Measurements from ENCODE around the gene GNAS. TPM values are rescaled to one million over a fixed set of nuclear protein-coding genes. Genes with fewer than 3 reads are reported as not detected.

GNAS gene
- total and polyA plus RNA-seq, 10 of the 15 experiments (the other 5 are each of a cell fraction or from before 2014, with no cell fraction given) = 209 to 950 (median 394) TPM

DNA sequence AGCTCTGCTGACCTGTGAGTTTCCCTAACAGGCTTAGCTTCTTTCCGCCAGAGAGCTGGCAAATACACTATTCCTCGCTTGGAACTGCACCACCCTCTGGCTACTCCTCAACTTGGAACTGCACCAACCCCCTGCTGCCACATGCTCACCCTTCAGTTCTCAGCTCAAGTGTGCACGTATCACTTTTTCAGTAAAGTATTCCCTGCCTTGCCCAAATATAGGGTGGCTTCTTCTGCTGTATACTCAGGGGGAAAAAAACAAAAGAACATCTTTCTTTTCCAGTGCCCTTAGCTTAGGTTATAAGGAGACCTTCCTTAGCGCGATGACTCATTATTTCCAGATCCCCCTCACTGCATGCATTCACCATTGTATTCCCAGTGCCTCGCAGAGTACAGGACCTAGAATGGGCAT lies 23.0 kb upstream of the GNAS start (continued):
- TF ChIP-seq, protein P1, sequence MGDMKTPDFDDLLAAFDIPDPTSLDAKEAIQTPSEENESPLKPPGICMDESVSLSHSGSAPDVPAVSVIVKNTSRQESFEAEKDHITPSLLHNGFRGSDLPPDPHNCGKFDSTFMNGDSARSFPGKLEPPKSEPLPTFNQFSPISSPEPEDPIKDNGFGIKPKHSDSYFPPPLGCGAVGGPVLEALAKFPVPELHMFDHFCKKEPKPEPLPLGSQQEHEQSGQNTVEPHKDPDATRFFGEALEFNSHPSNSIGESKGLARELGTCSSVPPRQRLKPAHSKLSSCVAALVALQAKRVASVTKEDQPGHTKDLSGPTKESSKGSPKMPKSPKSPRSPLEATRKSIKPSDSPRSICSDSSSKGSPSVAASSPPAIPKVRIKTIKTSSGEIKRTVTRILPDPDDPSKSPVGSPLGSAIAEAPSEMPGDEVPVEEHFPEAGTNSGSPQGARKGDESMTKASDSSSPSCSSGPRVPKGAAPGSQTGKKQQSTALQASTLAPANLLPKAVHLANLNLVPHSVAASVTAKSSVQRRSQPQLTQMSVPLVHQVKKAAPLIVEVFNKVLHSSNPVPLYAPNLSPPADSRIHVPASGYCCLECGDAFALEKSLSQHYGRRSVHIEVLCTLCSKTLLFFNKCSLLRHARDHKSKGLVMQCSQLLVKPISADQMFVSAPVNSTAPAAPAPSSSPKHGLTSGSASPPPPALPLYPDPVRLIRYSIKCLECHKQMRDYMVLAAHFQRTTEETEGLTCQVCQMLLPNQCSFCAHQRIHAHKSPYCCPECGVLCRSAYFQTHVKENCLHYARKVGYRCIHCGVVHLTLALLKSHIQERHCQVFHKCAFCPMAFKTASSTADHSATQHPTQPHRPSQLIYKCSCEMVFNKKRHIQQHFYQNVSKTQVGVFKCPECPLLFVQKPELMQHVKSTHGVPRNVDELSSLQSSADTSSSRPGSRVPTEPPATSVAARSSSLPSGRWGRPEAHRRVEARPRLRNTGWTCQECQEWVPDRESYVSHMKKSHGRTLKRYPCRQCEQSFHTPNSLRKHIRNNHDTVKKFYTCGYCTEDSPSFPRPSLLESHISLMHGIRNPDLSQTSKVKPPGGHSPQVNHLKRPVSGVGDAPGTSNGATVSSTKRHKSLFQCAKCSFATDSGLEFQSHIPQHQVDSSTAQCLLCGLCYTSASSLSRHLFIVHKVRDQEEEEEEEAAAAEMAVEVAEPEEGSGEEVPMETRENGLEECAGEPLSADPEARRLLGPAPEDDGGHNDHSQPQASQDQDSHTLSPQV (IDR thresholded peaks at IDR 0.05) = no peak

GRCh38 chr20:58832457-58832856 lies 20.1 kb upstream of the GNAS start:
- intact Hi-C loops (cut with micrococcal nuclease; ENCODE audit: unreplicated experiment) = no loop called here
- Histone ChIP-seq H3K9me3 (replicated peaks; ENCODE audit: control insufficient read depth, insufficient read depth, low read length) (no peaks in the 10 kb centered on the region), H3K4me3 (no peak overlapping the region), H2AFZ (ENCODE audit: control insufficient read depth, low read depth, low read length) (no peak overlapping the region), H4K20me1 (ENCODE audit: control insufficient read depth, insufficient read depth) (no peaks in the 10 kb centered on the region), H3K9ac (ENCODE audit: control insufficient read depth, insufficient read depth, low read length) (no peak overlapping the region), H3K79me2 (ENCODE audit: control insufficient read depth, insufficient read depth, low read length) (no peaks in the 10 kb centered on the region), H3K36me3 (ENCODE audit: control insufficient read depth in 2 of 2, insufficient read depth in 2 of 2, low read length in 1 of 2) (no peaks in the 10 kb centered on the region), H3K27me3 (replicated peaks in 1 of 2; ENCODE audit: control insufficient read depth in 2 of 2, insufficient read depth in 2 of 2, low read length in 1 of 2) (no peaks in the 10 kb centered on the region), H3K4me2 (ENCODE audit: control insufficient read depth, insufficient read depth) (no peak overlapping the region), H3K4me1 (ENCODE audit: control insufficient read depth, insufficient read depth, low read length) (no peaks in the 10 kb centered on the region), H3K27ac (ENCODE audit: control insufficient read depth, insufficient read depth) (no peak overlapping the region)
- in situ Hi-C loops (cut with MboI) = no loop called here
- CTCF ChIA-PET = no interaction called here
- BruUV-seq (replicated peaks) = no TSS peak
- POLR2A ChIA-PET = no interaction called here
- RAD21 ChIA-PET (ENCODE audit: unreplicated experiment) = no interaction called here
- ATAC-seq (no peak), FAIRE-seq (no peak), DNase-seq (ENCODE audit: low read depth, low spot score) (no peak)
- SMC1A ChIA-PET (ENCODE audit: uncharacterized antibody, unreplicated experiment) = no interaction called here
- 29% methylated on average over 4 of the region's 4 CpGs for WGBS (ENCODE audit: insufficient coverage, insufficient replicate concordance, low lambda C conversion rate, missing lambda C conversion rate)
- TF ChIP-seq E4F1 (IDR thresholded peaks at IDR 0.05; ENCODE audit: borderline replicate concordance, partially characterized antibody) (no peak), BCL11A (IDR thresholded peaks at IDR 0.05; ENCODE audit: low read depth, low read length) (no peak), LARP7 (IDR thresholded peaks at IDR 0.05) (no peak), ZZZ3 (IDR thresholded peaks at IDR 0.05; ENCODE audit: control insufficient read depth, insufficient read length, low read depth) (no peak), SUZ12 (IDR thresholded peaks at IDR 0.05; ENCODE audit: unreplicated experiment) (no peak), STAT1 (conservative IDR thresholded peaks at IDR 0.05) (no peak), CEBPB (IDR thresholded peaks at IDR 0.05; ENCODE audit: borderline replicate concordance in 1 of 2, low read depth in 2 of 2, low read length in 2 of 2) (no peak), NFIC (IDR thresholded peaks at IDR 0.05; ENCODE audit: low read depth, low read length) (no peak), ZNF274 (IDR thresholded peaks at IDR 0.05; ENCODE audit: insufficient read depth, insufficient read length) (no peak), KLF5 (IDR thresholded peaks at IDR 0.05; ENCODE audit: partially characterized antibody) (no peak), TARDBP (IDR thresholded peaks at IDR 0.05; ENCODE audit: borderline replicate concordance) (no peak), EP300 (IDR thresholded peaks at IDR 0.05; ENCODE audit: borderline replicate concordance in 1 of 2, control insufficient read depth in 1 of 2, low read depth in 2 of 2, low read length in 2 of 2) (no peak), CBX5 (IDR thresholded peaks at IDR 0.05; ENCODE audit: low read depth) (no peak), HDAC2 (IDR thresholded peaks at IDR 0.05) (no peak), RAD21 (IDR thresholded peaks at IDR 0.05; ENCODE audit: insufficient read depth, low read depth, low read length) (no peak)
- TF ChIP-seq, protein P2, sequence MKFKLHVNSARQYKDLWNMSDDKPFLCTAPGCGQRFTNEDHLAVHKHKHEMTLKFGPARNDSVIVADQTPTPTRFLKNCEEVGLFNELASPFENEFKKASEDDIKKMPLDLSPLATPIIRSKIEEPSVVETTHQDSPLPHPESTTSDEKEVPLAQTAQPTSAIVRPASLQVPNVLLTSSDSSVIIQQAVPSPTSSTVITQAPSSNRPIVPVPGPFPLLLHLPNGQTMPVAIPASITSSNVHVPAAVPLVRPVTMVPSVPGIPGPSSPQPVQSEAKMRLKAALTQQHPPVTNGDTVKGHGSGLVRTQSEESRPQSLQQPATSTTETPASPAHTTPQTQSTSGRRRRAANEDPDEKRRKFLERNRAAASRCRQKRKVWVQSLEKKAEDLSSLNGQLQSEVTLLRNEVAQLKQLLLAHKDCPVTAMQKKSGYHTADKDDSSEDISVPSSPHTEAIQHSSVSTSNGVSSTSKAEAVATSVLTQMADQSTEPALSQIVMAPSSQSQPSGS (IDR thresholded peaks at IDR 0.05; ENCODE audit: low read length) = no peak
